A549 (cell line): Measurements from ENCODE around the gene ZMYND8. TPM values are rescaled to one million over a fixed set of nuclear protein-coding genes. Genes with fewer than 3 reads are reported as not detected.
A peak's percentile ranks its signal among the peaks of the same experiment; 100 is the strongest.

Experiments used
- ATOH8 ChIP-seq: fragments of 250-450 bp; sonication (Bioruptor Pico); IDR thresholded peaks from 2 replicates; pipeline ENCODE4 v1.5.0; 2020; ENCODE audit warnings: low read depth, mild to moderate bottlenecking, moderate library complexity
- BHLHE40 ChIP-seq: IDR thresholded peaks from 2 replicates; pipeline ENCODE4 v1.6.1; 2012; ENCODE audit warnings: low read depth, low read length, inconsistent platforms
- CHD2 ChIP-seq: fragments of 150-350 bp; IDR thresholded peaks from 2 replicates; pipeline ENCODE4 v1.6.1; 2014; ENCODE audit warnings: low read length; ENCODE audit not compliant: partially characterized antibody
- CTCF ChIP-seq: fragments of >200 bp; sonication (Bioruptor Twin); formaldehyde crosslinking; IDR thresholded peaks from 3 replicates; pipeline ENCODE4 v1.5.1; 2016
- EHF ChIP-seq: fragments of 250-450 bp; sonication (Bioruptor Pico); IDR thresholded peaks from 2 replicates; pipeline ENCODE4 v1.5.0; 2020; ENCODE audit warnings: mild to moderate bottlenecking
- EP300 ChIP-seq, 2 experiments: fragments of >200 bp; sonication (Bioruptor Twin); formaldehyde crosslinking; IDR thresholded peaks; 2 replicates in 1 of 2; 3 replicates in 1 of 2; pipeline ENCODE4 v1.6.1; 2016 to 2017
- ESRRA ChIP-seq: fragments of 150-350 bp; IDR thresholded peaks from 2 replicates; pipeline ENCODE4 v1.6.1; 2014; ENCODE audit warnings: mild to moderate bottlenecking, low read length, borderline replicate concordance
- FOSL2 ChIP-seq, 2 experiments: fragments of 450-650 bp in 1 of 2; fragments of >200 bp in 1 of 2; sonication (Bioruptor Twin) in 1 of 2; formaldehyde crosslinking; IDR thresholded peaks; 2 replicates each; pipeline versions ENCODE4 v1.5.0 to v1.6.1; 2016 to 2020; ENCODE audit warnings: mild to moderate bottlenecking in 1 of 2, moderate library complexity in 1 of 2
- GATA3 ChIP-seq: IDR thresholded peaks from 2 replicates; pipeline ENCODE4 v1.6.1; 2012; ENCODE audit warnings: borderline replicate concordance
- HDAC2 ChIP-seq: fragments of 200-600 bp; sonication (generic); IDR thresholded peaks from 2 replicates; pipeline ENCODE4 v1.6.1; 2016
- HEYL ChIP-seq: fragments of 250-450 bp; sonication (Bioruptor Pico); IDR thresholded peaks from 2 replicates; pipeline ENCODE4 v1.8.0; 2021; ENCODE audit warnings: mild to moderate bottlenecking, moderate library complexity
- HOXB5 ChIP-seq: fragments of 250-450 bp; sonication (Bioruptor Pico); IDR thresholded peaks from 2 replicates; pipeline ENCODE4 v1.5.0; 2020; ENCODE audit warnings: mild to moderate bottlenecking, moderate library complexity
- JUN ChIP-seq, 2 experiments: fragments of >200 bp; sonication (Bioruptor Twin); formaldehyde crosslinking; IDR thresholded peaks; 2 replicates in 1 of 2; 3 replicates in 1 of 2; pipeline ENCODE4 v1.6.1; 2016 to 2017
- JUNB ChIP-seq: fragments of >200 bp; sonication (Bioruptor Twin); formaldehyde crosslinking; IDR thresholded peaks from 2 replicates; pipeline ENCODE4 v1.6.1; 2016
- KDM5A ChIP-seq: fragments of 200-600 bp; sonication (generic); IDR thresholded peaks from 2 replicates; pipeline ENCODE4 v1.6.1; 2016; ENCODE audit warnings: antibody characterized with exemption, mild to moderate bottlenecking
- MAX ChIP-seq: IDR thresholded peaks from 2 replicates; pipeline ENCODE4 v1.6.1; 2012
- NFE2L2 ChIP-seq: fragments of 150-350 bp; conservative IDR thresholded peaks from 2 replicates; pipeline ENCODE4 v1.6.1; 2014; ENCODE audit warnings: low read length
- RAD21 ChIP-seq, 2 experiments: fragments of >200 bp in 1 of 2; sonication (Bioruptor Twin) in 1 of 2; formaldehyde crosslinking in 1 of 2; IDR thresholded peaks in 1 of 2; conservative IDR thresholded peaks in 1 of 2; 2 replicates in 1 of 2; 3 replicates in 1 of 2; pipeline ENCODE4 v1.6.1; 2012 to 2018; ENCODE audit warnings: inconsistent platforms in 1 of 2
- REST ChIP-seq: fragments of 200-600 bp; sonication (generic); IDR thresholded peaks from 2 replicates; pipeline ENCODE4 v1.6.1; 2016; ENCODE audit warnings: antibody characterized with exemption, mild to moderate bottlenecking, moderate library complexity
- RFX5 ChIP-seq: fragments of 450-650 bp; IDR thresholded peaks from 2 replicates; pipeline ENCODE4 v1.7.1; 2014; ENCODE audit warnings: antibody characterized with exemption, mild to moderate bottlenecking, moderate library complexity
- RNF2 ChIP-seq: fragments of 200-600 bp; sonication (generic); IDR thresholded peaks from 2 replicates; pipeline ENCODE4 v1.6.1; 2016; ENCODE audit warnings: low read depth, mild to moderate bottlenecking, antibody characterized with exemption, moderate library complexity, borderline replicate concordance
- SREBF2 ChIP-seq: fragments of 450-650 bp; IDR thresholded peaks from 2 replicates; pipeline ENCODE4 v1.6.1; 2014; ENCODE audit warnings: mild to moderate bottlenecking, moderate library complexity
- ZC3H11A ChIP-seq: fragments of 450-650 bp; IDR thresholded peaks from 2 replicates; pipeline ENCODE4 v1.6.1; 2014; ENCODE audit warnings: antibody characterized with exemption, mild to moderate bottlenecking
- polyA plus RNA-seq, 4 experiments: library from polyadenylated mRNA; depleted of rRNA in 3 of 4; stranded (reverse); fragments of >200 nt; fragmentation: RNase III in 1 of 4; extraction: RNeasy Plus Mini Kit Qiagen cat#74134 plus additional on column Dnase treatment in 1 of 4; gene quantifications; 2 replicates in 3 of 4; 3 replicates in 1 of 4; pipeline ENCODE4 v1.2.3, GENCODE V29; 2011 to 2017

Gene ZMYND8
- polyA plus RNA-seq, 2 of the 4 experiments (the other 2 are of a cell fraction): 10.4 to 24.9 TPM

GRCh38 chr20:47356526-47357295, at the start of gene ZMYND8 (continued):
- TF ChIP-seq EP300 (IDR thresholded peaks at IDR 0.05): no peak
- no peak for TF ChIP-seq REST
- no peak for TF ChIP-seq RFX5
- peak; percentile 83 for TF ChIP-seq EHF (CRISPR knock-in tag)
- TF ChIP-seq KDM5A: no peak
- peak in 1 of 2 experiments; percentile 37; a peak in 3 of 5 replicates for TF ChIP-seq JUN (IDR thresholded peaks at IDR 0.05)
- no peak for TF ChIP-seq FOSL2 (IDR thresholded peaks at IDR 0.05)
- no peak for TF ChIP-seq FOSL2 (CRISPR knock-in tag; IDR thresholded peaks at IDR 0.05)
- no peak for TF ChIP-seq NFE2L2
- no peak for TF ChIP-seq HDAC2
- TF ChIP-seq CTCF: no peak
- TF ChIP-seq ATOH8 (CRISPR knock-in tag): peak; percentile 95
- TF ChIP-seq BHLHE40: no peak
- no peak for TF ChIP-seq JUNB
- no peak for TF ChIP-seq RAD21 (conservative IDR thresholded peaks at IDR 0.05 in 1 of 2, IDR thresholded peaks at IDR 0.05 in 1 of 2)
- no peak for TF ChIP-seq ZC3H11A
- TF ChIP-seq ESRRA: no peak
- peak; percentile 21; the same call in 1 of the 2 replicates for TF ChIP-seq SREBF2
- TF ChIP-seq HEYL (CRISPR knock-in tag): no peak
- TF ChIP-seq GATA3: no peak
- peak; percentile 94 for TF ChIP-seq HOXB5 (CRISPR knock-in tag)
- TF ChIP-seq CHD2: no peak
- peak; percentile 67 for TF ChIP-seq MAX
- TF ChIP-seq RNF2: no peak
